ENCODE results near the gene MYO1E. TPM values are rescaled to one million over a fixed set of nuclear protein-coding genes. Genes with fewer than 3 reads are reported as not detected.

Gene MYO1E
- total and polyA plus RNA-seq, 7 experiments from 2014 or later = 2.3 to 67.1 (median 3.7) TPM; not detected in 2

- no peak overlapping the region for H3K4me3 ChIP-seq (ENCODE audit: low read length)
- Mint-ChIP-seq H3K36me3 (peaks cover 0 to 12% (median 0%) of the 10 kb centered on the region in 5 donors), H3K4me3 (no peak overlapping the region), H3K27me3 (peaks cover 5 to 19% (median 11%) of the 10 kb centered on the region in 5 donors), H3K9me3 (peaks cover 0 to 2% (median 0%) of the 10 kb centered on the region in 11 donors), H3K4me1 (peaks cover 0 to 18% (median 2%) of the 10 kb centered on the region in 7 donors), H3K27ac (no peak overlapping the region)
- ChIA-PET CTCF (no interaction called here), POLR2A (interaction anchor here (0.6 kb wide), 1 partner anchor 8 kb away, joined by 6 read pairs; no protein-coding TSS in a partner anchor)
- peaks cover 0 to 4% of the 10 kb centered on the region in 2 donors for H3K27me3 ChIP-seq (ENCODE audit: control insufficient read depth in 2 of 2, insufficient read depth in 2 of 2, low read length in 2 of 2)
- no peaks in the 10 kb centered on the region for H3K36me3 ChIP-seq (ENCODE audit: control insufficient read depth in 2 of 3, insufficient read depth in 3 of 3, low read length in 3 of 3)
- intact Hi-C loops (cut with micrococcal nuclease) = no loop called here
- no peak for DNase-seq
- H3K9me3 ChIP-seq (ENCODE audit: control insufficient read depth in 2 of 3, low read length in 3 of 3) = no peaks in the 10 kb centered on the region
- H3K27ac ChIP-seq (ENCODE audit: low read depth, low read length) = no peak overlapping the region
- H3K4me1 ChIP-seq (ENCODE audit: control insufficient read depth in 2 of 2, insufficient read depth in 2 of 2, low read length in 2 of 2) = no peaks in the 10 kb centered on the region
- ATAC-seq = no peak
These were observed 12.4 kb downstream of the MYO1E start for GRCh38 chr15:59360305-59360704.

DNA sequence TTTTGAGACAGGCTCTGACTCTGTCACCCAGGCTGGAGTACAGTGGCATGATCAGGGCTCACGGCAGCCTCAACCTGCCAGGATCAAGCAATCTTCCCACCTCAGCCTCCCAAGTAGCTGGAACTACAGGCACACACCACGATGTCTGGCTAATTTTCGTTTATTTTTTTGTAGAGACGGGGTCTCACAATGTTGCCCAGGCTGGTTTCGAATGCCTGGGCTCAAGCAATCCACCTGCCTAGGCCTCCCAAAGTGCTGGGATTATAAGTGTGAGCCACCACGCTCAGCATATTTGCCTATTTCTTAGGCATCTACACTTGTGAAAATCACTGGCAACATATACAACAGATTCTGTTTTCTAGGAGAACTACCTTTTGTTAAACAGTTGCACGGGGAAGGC, 16.9 kb downstream of the MYO1E start:
- Mint-ChIP-seq H3K4me1 (peaks cover 5 to 55% (median 15%) of the 10 kb centered on the region in 7 donors), H3K9me3 (peaks cover 0 to 2% (median 0%) of the 10 kb centered on the region in 11 donors), H3K27ac (peak overlapping the region in 1 of 9 donors; percentile 76), H3K36me3 (peaks cover 0 to 14% (median 0%) of the 10 kb centered on the region in 5 donors), H3K4me3 (peak overlapping the region in 1 of 10 donors; percentile 46), H3K27me3 (peaks cover 0 to 13% (median 9%) of the 10 kb centered on the region in 5 donors)
- ChIA-PET CTCF (no interaction called here), POLR2A (no interaction called here)
- DNase-seq (no peak), ATAC-seq (no peak)
- Histone ChIP-seq H3K27me3 (ENCODE audit: control insufficient read depth in 2 of 2, insufficient read depth in 2 of 2, low read length in 2 of 2) (no peaks in the 10 kb centered on the region), H3K4me3 (ENCODE audit: low read length) (no peak overlapping the region), H3K27ac (ENCODE audit: low read depth, low read length) (no peak overlapping the region), H3K36me3 (ENCODE audit: control insufficient read depth in 2 of 3, insufficient read depth in 3 of 3, low read length in 3 of 3) (no peaks in the 10 kb centered on the region), H3K4me1 (ENCODE audit: control insufficient read depth in 2 of 2, insufficient read depth in 2 of 2, low read length in 2 of 2) (peaks cover 0 to 11% of the 10 kb centered on the region in 2 donors), H3K9me3 (ENCODE audit: control insufficient read depth in 2 of 3, low read length in 3 of 3) (no peaks in the 10 kb centered on the region)
- intact Hi-C loops (cut with micrococcal nuclease) = loop anchor here in 1 of 2 donors (10.0 kb wide), 1 partner anchor 51 kb away; no protein-coding TSS in a partner anchor

- no peak for ATAC-seq
These were observed 18.1 kb downstream of the MYO1E start for GRCh38 chr15:59354417-59355031.

DNA sequence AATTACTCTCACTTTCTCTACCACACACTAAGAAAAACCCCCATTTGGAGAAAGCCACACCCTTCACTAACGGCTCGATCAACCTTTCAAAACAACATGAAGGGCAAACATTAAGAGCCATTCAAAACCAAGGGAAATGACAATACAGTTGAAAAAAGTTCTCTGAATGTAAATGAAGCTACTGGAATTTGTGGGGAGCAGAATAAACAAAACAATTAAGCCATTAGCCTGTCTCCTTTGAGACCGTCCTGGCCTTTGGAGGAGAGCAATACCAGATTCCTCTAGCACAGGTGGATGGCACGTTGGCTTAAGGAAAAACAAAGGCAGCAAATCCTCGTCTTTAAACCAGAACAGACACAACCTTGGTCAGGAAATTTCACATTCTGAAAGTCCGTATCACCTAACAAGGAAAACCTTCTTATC, 18.7 kb downstream of the MYO1E start:
- intact Hi-C loops (cut with micrococcal nuclease) = loop anchor here in 1 of 2 donors (10.0 kb wide), 1 partner anchor 49 kb away; no protein-coding TSS in a partner anchor
- ChIA-PET CTCF (no interaction called here), POLR2A (interaction anchor here (0.6 kb wide), 1 partner anchor 1234 kb away, joined by 4 read pairs; no protein-coding TSS in a partner anchor)
- Mint-ChIP-seq H3K9me3 (peaks cover 0 to 2% (median 0%) of the 10 kb centered on the region in 11 donors), H3K4me1 (peaks cover 7 to 68% (median 17%) of the 10 kb centered on the region in 7 donors), H3K4me3 (peak overlapping the region in 3 of 10 donors; percentile 10 to 46 (median 20)), H3K36me3 (peaks cover 0 to 17% (median 0%) of the 10 kb centered on the region in 5 donors), H3K27me3 (peaks cover 0 to 13% (median 9%) of the 10 kb centered on the region in 5 donors), H3K27ac (peak overlapping the region in 2 of 9 donors; percentile 34 to 72)
- H3K27ac ChIP-seq (ENCODE audit: low read depth, low read length) = no peak overlapping the region
- no peaks in the 10 kb centered on the region for H3K36me3 ChIP-seq (ENCODE audit: control insufficient read depth in 2 of 3, insufficient read depth in 3 of 3, low read length in 3 of 3)
- H3K4me3 ChIP-seq (ENCODE audit: low read length) = no peak overlapping the region
- no peaks in the 10 kb centered on the region for H3K27me3 ChIP-seq (ENCODE audit: control insufficient read depth in 2 of 2, insufficient read depth in 2 of 2, low read length in 2 of 2)
- H3K4me1 ChIP-seq (ENCODE audit: control insufficient read depth in 2 of 2, insufficient read depth in 2 of 2, low read length in 2 of 2) = peaks cover 0 to 11% of the 10 kb centered on the region in 2 donors
- ATAC-seq (peak; percentile 42), DNase-seq (peak in 1 of 9 donors; percentile 4)
- no peaks in the 10 kb centered on the region for H3K9me3 ChIP-seq (ENCODE audit: control insufficient read depth in 2 of 3, low read length in 3 of 3)

More at GRCh38 chr15:59354417-59355031, 18.1 kb downstream of the MYO1E start:
- Mint-ChIP-seq H3K27ac (peak overlapping the region in 1 of 9 donors; percentile 72), H3K27me3 (peaks cover 0 to 13% (median 9%) of the 10 kb centered on the region in 5 donors), H3K4me1 (peaks cover 7 to 66% (median 17%) of the 10 kb centered on the region in 7 donors), H3K4me3 (peak overlapping the region in 4 of 10 donors; percentile 24 to 59 (median 40)), H3K36me3 (peaks cover 0 to 17% (median 0%) of the 10 kb centered on the region in 5 donors), H3K9me3 (peaks cover 0 to 2% (median 0%) of the 10 kb centered on the region in 11 donors)
- H3K4me1 ChIP-seq (ENCODE audit: control insufficient read depth in 2 of 2, insufficient read depth in 2 of 2, low read length in 2 of 2) = peaks cover 0 to 11% of the 10 kb centered on the region in 2 donors
- H3K27ac ChIP-seq (ENCODE audit: low read depth, low read length) = no peak overlapping the region
- H3K36me3 ChIP-seq (ENCODE audit: control insufficient read depth in 2 of 3, insufficient read depth in 3 of 3, low read length in 3 of 3) = no peaks in the 10 kb centered on the region
- H3K4me3 ChIP-seq (ENCODE audit: low read length) = no peak overlapping the region
- CTCF ChIA-PET = no interaction called here
- no peaks in the 10 kb centered on the region for H3K9me3 ChIP-seq (ENCODE audit: control insufficient read depth in 2 of 3, low read length in 3 of 3)
- intact Hi-C loops (cut with micrococcal nuclease) = loop anchor here in 1 of 2 donors (10.0 kb wide), 1 partner anchor 50 kb away; no protein-coding TSS in a partner anchor
- DNase-seq = no peak
- POLR2A ChIA-PET = interaction anchor here (0.6 kb wide), 1 partner anchor 1235 kb away, joined by 4 read pairs; no protein-coding TSS in a partner anchor
- H3K27me3 ChIP-seq (ENCODE audit: control insufficient read depth in 2 of 2, insufficient read depth in 2 of 2, low read length in 2 of 2) = no peaks in the 10 kb centered on the region

DNA sequence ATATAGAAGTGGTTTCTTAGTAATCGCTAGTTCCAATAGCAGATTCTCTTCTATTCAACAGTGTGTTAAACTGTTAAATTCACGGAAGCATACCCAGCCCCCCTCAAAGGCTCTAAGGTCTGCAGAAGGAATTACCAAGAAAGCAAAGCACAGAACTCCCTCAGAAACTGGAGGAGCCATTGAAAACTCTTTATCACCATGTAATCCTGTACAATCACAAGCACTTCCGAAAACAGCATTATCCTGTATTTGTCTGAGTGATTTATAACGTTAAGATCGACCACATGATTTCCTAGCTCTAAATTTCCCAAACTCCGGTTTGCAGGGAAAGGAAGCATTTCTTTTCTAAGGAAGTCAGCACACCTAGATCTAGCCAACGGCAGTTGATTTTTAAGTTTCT, 20.0 kb downstream of the MYO1E start:
- Histone ChIP-seq H3K9me3 (ENCODE audit: control insufficient read depth in 2 of 3, low read length in 3 of 3) (no peaks in the 10 kb centered on the region), H3K4me3 (ENCODE audit: low read length) (no peak overlapping the region), H3K36me3 (ENCODE audit: control insufficient read depth in 2 of 3, insufficient read depth in 3 of 3, low read length in 3 of 3) (no peaks in the 10 kb centered on the region), H3K4me1 (ENCODE audit: control insufficient read depth in 2 of 2, insufficient read depth in 2 of 2, low read length in 2 of 2) (peaks cover 0 to 11% of the 10 kb centered on the region in 2 donors), H3K27me3 (ENCODE audit: control insufficient read depth in 2 of 2, insufficient read depth in 2 of 2, low read length in 2 of 2) (no peaks in the 10 kb centered on the region), H3K27ac (ENCODE audit: low read depth, low read length) (no peak overlapping the region)
- intact Hi-C loops (cut with micrococcal nuclease) = loop anchor here in 1 of 2 donors (10.0 kb wide), 1 partner anchor 48 kb away; no protein-coding TSS in a partner anchor
- DNase-seq (no peak), ATAC-seq (no peak)
- Mint-ChIP-seq H3K27me3 (peaks cover 0 to 9% (median 6%) of the 10 kb centered on the region in 5 donors), H3K9me3 (peaks cover 0 to 2% (median 0%) of the 10 kb centered on the region in 11 donors), H3K4me3 (no peak overlapping the region), H3K4me1 (peaks cover 7 to 66% (median 17%) of the 10 kb centered on the region in 7 donors), H3K36me3 (peaks cover 0 to 11% (median 0%) of the 10 kb centered on the region in 5 donors), H3K27ac (no peak overlapping the region)
- ChIA-PET POLR2A (no interaction called here), CTCF (no interaction called here)

GRCh38 chr15:59352189-59352588, 20.5 kb downstream of the MYO1E start:
- H3K27me3 Mint-ChIP-seq = peaks cover 2 to 8% (median 5%) of the 10 kb centered on the region in 5 donors
- peaks cover 0 to 8% (median 0%) of the 10 kb centered on the region in 5 donors for H3K36me3 Mint-ChIP-seq
- POLR2A ChIA-PET = interaction anchor here (0.6 kb wide), 1 partner anchor 8 kb away, joined by 6 read pairs; no protein-coding TSS in a partner anchor

More at GRCh38 chr15:59352189-59352588, 20.5 kb downstream of the MYO1E start:
- DNase-seq (no peak), ATAC-seq (no peak)
- no peak overlapping the region for H3K27ac Mint-ChIP-seq
- no peak overlapping the region for H3K4me3 Mint-ChIP-seq
- peaks cover 7 to 66% (median 17%) of the 10 kb centered on the region in 7 donors for H3K4me1 Mint-ChIP-seq
- H3K4me3 ChIP-seq (ENCODE audit: low read length) = no peak overlapping the region
- intact Hi-C loops (cut with micrococcal nuclease) = loop anchor here in 1 of 2 donors (10.0 kb wide), 1 partner anchor 47 kb away; no protein-coding TSS in a partner anchor
- H3K27me3 ChIP-seq (ENCODE audit: control insufficient read depth in 2 of 2, insufficient read depth in 2 of 2, low read length in 2 of 2) = no peaks in the 10 kb centered on the region
- H3K9me3 Mint-ChIP-seq = no peaks in the 10 kb centered on the region
- no peaks in the 10 kb centered on the region for H3K9me3 ChIP-seq (ENCODE audit: control insufficient read depth in 2 of 3, low read length in 3 of 3)
- peaks cover 0 to 11% of the 10 kb centered on the region in 2 donors for H3K4me1 ChIP-seq (ENCODE audit: control insufficient read depth in 2 of 2, insufficient read depth in 2 of 2, low read length in 2 of 2)
- H3K36me3 ChIP-seq (ENCODE audit: control insufficient read depth in 2 of 3, insufficient read depth in 3 of 3, low read length in 3 of 3) = no peaks in the 10 kb centered on the region
- CTCF ChIA-PET = no interaction called here
- H3K27ac ChIP-seq (ENCODE audit: low read depth, low read length) = no peak overlapping the region

All from naive thymus-derived CD4-positive, alpha-beta T cell (primary cell).